Daoy (cell line): ENCODE results near the gene UNC79. TPM values are rescaled to one million over a fixed set of nuclear protein-coding genes. Genes with fewer than 3 reads are reported as not detected.

Experiments
- DNase-seq: peaks from one replicate; pipeline ENCODE4 v3.0.0-alpha.2; 2015; ENCODE audit warnings: low read depth
- total RNA-seq: library from RNA; depleted of rRNA; stranded (reverse); fragments of >200 nt; shearing (Covaris generic); gene quantifications from 2 replicates; pipeline ENCODE4 v1.2.3, GENCODE V29; 2014; rRNA removed

UNC79 gene
- total RNA-seq, 1 experiment from 2014 or later: not detected

- DNase-seq: no peak
Observed at GRCh38 chr14:93748208-93749075, 317.7 kb downstream of the UNC79 start.

- DNase-seq: no peak
Observed at GRCh38 chr14:93749076-93749420, 318.3 kb downstream of the UNC79 start.

- no peak for DNase-seq
Observed at GRCh38 chr14:93751946-93752655, 321.4 kb downstream of the UNC79 start.

DNA sequence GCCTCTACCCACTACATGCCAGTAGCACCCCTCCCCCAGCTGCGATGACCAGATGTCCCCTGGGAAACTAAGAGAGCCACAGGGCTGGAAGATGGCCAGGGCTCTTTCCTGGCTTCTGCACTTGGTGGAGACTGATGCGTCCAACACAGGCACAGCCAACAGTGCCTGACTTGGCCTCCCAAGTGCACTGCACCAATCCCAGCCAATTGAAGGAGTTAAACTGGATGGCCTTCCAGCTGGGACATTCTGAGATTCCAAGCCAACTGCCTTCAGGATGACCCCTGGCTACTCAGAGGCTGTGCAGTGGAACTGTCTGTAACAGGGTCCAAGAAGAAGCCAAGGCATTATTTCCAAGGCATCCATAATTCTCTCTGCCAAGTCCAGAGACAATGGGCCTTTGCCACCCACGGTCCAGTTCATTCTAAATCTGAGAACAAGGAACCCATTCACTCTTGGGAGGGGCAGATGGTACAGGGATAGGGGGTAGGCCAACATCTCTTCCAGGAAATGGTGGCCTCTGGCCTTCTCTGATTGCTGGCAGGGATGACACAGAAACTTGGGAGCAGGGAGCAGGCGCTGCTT, 322.3 kb downstream of the UNC79 start:
- DNase-seq: no peak

GRCh38 chr14:93753647-93754046, 322.9 kb downstream of the UNC79 start:
- DNase-seq: no peak

DNA sequence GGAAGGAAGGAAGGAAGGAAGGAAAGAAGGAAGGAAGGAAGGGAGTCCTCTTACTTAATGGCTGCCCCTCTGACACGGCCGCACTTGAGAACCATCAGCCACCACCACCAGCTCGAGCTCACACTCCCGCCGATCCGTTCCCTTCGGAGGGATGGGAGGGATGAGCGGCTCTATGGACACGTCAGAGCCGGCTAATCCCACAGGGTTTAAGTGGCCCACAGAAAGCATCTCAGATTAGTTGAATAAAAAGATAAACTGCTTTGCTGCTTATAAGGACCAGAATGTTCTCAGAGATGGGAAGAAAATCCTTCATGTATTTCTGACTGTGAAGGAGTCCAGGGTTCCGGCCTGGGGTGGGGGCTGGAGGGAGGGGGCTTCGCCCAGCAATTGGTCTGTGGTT, 326.5 kb downstream of the UNC79 start:
- no peak for DNase-seq

Other genes starting within 250 kb of the UNC79 start
- 18.8 and 19.8 TPM in 2 replicates for gene MOAP1, start 246.0 kb upstream of the UNC79 start, total RNA-seq
- gene LYSET, start 245.6 kb upstream of the UNC79 start, total RNA-seq: 10.8 and 23.1 TPM in 2 replicates
- gene GON7, start 223.9 kb upstream of the UNC79 start, total RNA-seq: 64.4 and 65.5 TPM in 2 replicates
- 109 and 125 TPM in 2 replicates for gene UBR7, start 223.7 kb upstream of the UNC79 start, total RNA-seq
- gene BTBD7, start 97.9 kb upstream of the UNC79 start, total RNA-seq: 15.9 and 16.5 TPM in 2 replicates
- not detected in 2 replicates for gene COX8C, start 83.8 kb upstream of the UNC79 start, total RNA-seq